Fibroblast of lung (primary cell): ENCODE measurements around the gene TATDN2. TPM values are rescaled to one million over a fixed set of nuclear protein-coding genes. Genes with fewer than 3 reads are reported as not detected.

Experiments used
- DNase-seq, 2 donors: peaks; one replicate each; pipeline versions ENCODE4 v3.0.0 to v3.0.0-alpha.2; 2010; ENCODE audit warnings: low read depth in 2 of 2
- H2AFZ ChIP-seq: 2 replicates; pipeline ENCODE4 v1.5.1; 2012; ENCODE audit warnings: low read length, control low read depth, inconsistent platforms
- H3K27ac ChIP-seq: 2 replicates; pipeline ENCODE4 v1.5.1; 2011; ENCODE audit warnings: low read length, control low read depth; ENCODE audit not compliant: insufficient read depth
- H3K27me3 ChIP-seq: 2 replicates; pipeline ENCODE4 v1.5.1; 2011; ENCODE audit warnings: mild to moderate bottlenecking, low read length; ENCODE audit not compliant: control insufficient read depth, insufficient read depth
- H3K36me3 ChIP-seq: 2 replicates; pipeline ENCODE4 v1.5.1; 2011; ENCODE audit warnings: low read length; ENCODE audit not compliant: control insufficient read depth, insufficient read depth
- H3K4me1 ChIP-seq: 2 replicates; pipeline ENCODE4 v1.5.1; 2011; ENCODE audit warnings: low read length; ENCODE audit not compliant: control insufficient read depth, insufficient read depth; ENCODE audit errors: extremely low read depth
- H3K4me2 ChIP-seq: 2 replicates; pipeline ENCODE4 v1.5.1; 2011; ENCODE audit warnings: low read length, control low read depth; ENCODE audit not compliant: insufficient read depth; ENCODE audit errors: extremely low read depth
- H3K4me3 ChIP-seq, 4 experiments: fragments of 200-600 bp in 1 of 4; sonication (generic) in 1 of 4; replicated peaks in 1 of 4; 2 replicates each; pipeline ENCODE4 v1.5.1; 2011 to 2016; ENCODE audit warnings: low read length in 4 of 4, low read depth in 3 of 4, mild to moderate bottlenecking in 3 of 4, control low read depth in 2 of 4, inconsistent platforms in 1 of 4, mixed read lengths in 1 of 4; ENCODE audit not compliant: insufficient read depth in 1 of 4; ENCODE audit errors: control extremely low read depth in 1 of 4
- H3K79me2 ChIP-seq: 2 replicates; pipeline ENCODE4 v1.5.1; 2012; ENCODE audit warnings: mild to moderate bottlenecking, low read length, inconsistent platforms; ENCODE audit not compliant: control insufficient read depth, insufficient read depth
- H3K9ac ChIP-seq: 2 replicates; pipeline ENCODE4 v1.5.1; 2011; ENCODE audit warnings: mild to moderate bottlenecking, low read length, control low read depth; ENCODE audit not compliant: insufficient read depth
- H3K9me3 ChIP-seq: 2 replicates; pipeline ENCODE4 v1.5.1; 2012; ENCODE audit warnings: low read depth, low read length; ENCODE audit not compliant: control insufficient read depth, insufficient read depth
- H4K20me1 ChIP-seq: 2 replicates; pipeline ENCODE4 v1.5.1; 2011; ENCODE audit warnings: low read length; ENCODE audit not compliant: control insufficient read depth, insufficient read depth; ENCODE audit errors: extremely low read depth
- CTCF ChIP-seq, 2 donors: IDR thresholded peaks in 1 of 2; conservative IDR thresholded peaks in 1 of 2; 1 replicate in 1 of 2; 2 replicates in 1 of 2; pipeline ENCODE4 v1.5.1; 2011 to 2012; ENCODE audit warnings: low read length in 2 of 2, control low read depth in 1 of 2, inconsistent platforms in 1 of 2, low read depth in 1 of 2, mild to moderate bottlenecking in 1 of 2
- EZH2 ChIP-seq: IDR thresholded peaks from 2 replicates; pipeline ENCODE4 v1.5.1; 2012; ENCODE audit warnings: low read length, control low read depth, mild to moderate bottlenecking; ENCODE audit errors: missing control alignments
- polyA plus RNA-seq, 2 donors: library from polyadenylated mRNA; depleted of rRNA in 1 of 2; stranded (reverse) in 1 of 2; unstranded in 1 of 2; fragments of >200 nt; gene quantifications; 2 replicates each; pipeline ENCODE4 v1.2.1, GENCODE V29; 2011 to 2012; ENCODE audit warnings: missing spikeins in 1 of 2
- total RNA-seq: library from RNA; depleted of rRNA; stranded (reverse); fragments of >200 nt; gene quantifications from 2 replicates; pipeline ENCODE4 v1.2.1, GENCODE V29; 2014

The TATDN2 gene
- total and polyA plus RNA-seq, 2 donors (not counting 1 experiment from before 2014, with no cell fraction given) = 12.4 to 16.5 TPM

- no peaks in the 10 kb centered on the region for H3K36me3 ChIP-seq
- peaks cover 60% of the 10 kb centered on the region for H3K27me3 ChIP-seq
- H3K9ac ChIP-seq = no peak overlapping the region
- H3K4me2 ChIP-seq = no peak overlapping the region
- DNase-seq = no peak
- H2AFZ ChIP-seq = no peak overlapping the region
- no peaks in the 10 kb centered on the region for H3K9me3 ChIP-seq
- no peak overlapping the region for H3K27ac ChIP-seq
- no peaks in the 10 kb centered on the region for H3K79me2 ChIP-seq
- TF ChIP-seq EZH2 (no peak), CTCF (conservative IDR thresholded peaks at IDR 0.05 in 1 of 2, IDR thresholded peaks at IDR 0.05 in 1 of 2; ENCODE audit: low read depth in 1 of 2, low read length in 2 of 2) (no peak)
- no peaks in the 10 kb centered on the region for H3K4me1 ChIP-seq
- no peaks in the 10 kb centered on the region for H4K20me1 ChIP-seq
- no peak overlapping the region for H3K4me3 ChIP-seq
Observed at GRCh38 chr3:10329495-10330015, 81.3 kb downstream of the TATDN2 start.

- Histone ChIP-seq H3K9ac (no peak overlapping the region), H3K9me3 (no peaks in the 10 kb centered on the region), H3K36me3 (no peaks in the 10 kb centered on the region), H4K20me1 (no peaks in the 10 kb centered on the region), H2AFZ (no peak overlapping the region), H3K4me1 (no peaks in the 10 kb centered on the region), H3K79me2 (no peaks in the 10 kb centered on the region), H3K27me3 (peaks cover 60% of the 10 kb centered on the region), H3K27ac (no peak overlapping the region), H3K4me2 (no peak overlapping the region), H3K4me3 (no peak overlapping the region)
- DNase-seq = no peak
- no peak for TF ChIP-seq CTCF (conservative IDR thresholded peaks at IDR 0.05 in 1 of 2, IDR thresholded peaks at IDR 0.05 in 1 of 2; ENCODE audit: low read depth in 1 of 2, low read length in 2 of 2)
- no peak for TF ChIP-seq EZH2
Observed at GRCh38 chr3:10330319-10330718, 82.1 kb downstream of the TATDN2 start.

Other genes with a start within 250 kb of the TATDN2 start
- 2.1 and 7.1 TPM in 2 replicates for gene FANCD2, start 222.0 kb upstream of the TATDN2 start, total RNA-seq
- 9.7 and 25.5 TPM in 2 replicates for gene FANCD2, start 222.0 kb upstream of the TATDN2 start, polyA plus RNA-seq
- gene FANCD2OS, start 140.2 kb upstream of the TATDN2 start, total RNA-seq = not detected in 2 replicates
- not detected in 2 replicates for gene FANCD2OS, start 140.2 kb upstream of the TATDN2 start, polyA plus RNA-seq
- 112 and 114 TPM in 2 replicates for gene BRK1, start 132.8 kb upstream of the TATDN2 start, total RNA-seq
- 303 and 326 TPM in 2 replicates for gene BRK1, start 132.8 kb upstream of the TATDN2 start, polyA plus RNA-seq
- gene VHL, start 106.7 kb upstream of the TATDN2 start, total RNA-seq = 36.7 and 39.3 TPM in 2 replicates
- 13.3 and 13.8 TPM in 2 replicates for gene VHL, start 106.7 kb upstream of the TATDN2 start, polyA plus RNA-seq
- 4.4 and 6.6 TPM in 2 replicates for gene IRAK2, start 83.5 kb upstream of the TATDN2 start, total RNA-seq
- 1.5 and 3.6 TPM in 2 replicates for gene IRAK2, start 83.5 kb upstream of the TATDN2 start, polyA plus RNA-seq
- not detected in 2 replicates for gene GHRL, start 44.5 kb downstream of the TATDN2 start, total RNA-seq
- 0.10 TPM in 1 of 2 replicates, not detected in the other for gene GHRL, start 44.5 kb downstream of the TATDN2 start, polyA plus RNA-seq
- 189 and 243 TPM in 2 replicates for gene SEC13, start 72.7 kb downstream of the TATDN2 start, total RNA-seq
- gene SEC13, start 72.7 kb downstream of the TATDN2 start, polyA plus RNA-seq = 238 and 264 TPM in 2 replicates